PC-9 (cell line): ENCODE results near the gene CACNG7. TPM values are rescaled to one million over a fixed set of nuclear protein-coding genes. Genes with fewer than 3 reads are reported as not detected.

Source experiments
- BruUV-seq: library from RNA; stranded (reverse); fragments of 400-500 nt; replicated peaks from 2 replicates; lab custom pipeline; 2021; lab: Mats Ljungman, UMichigan
- CTCF ChIA-PET: fragments of 300-600 bp; sonication (Branson Sonifier 250); formaldehyde crosslinking; loops from one replicate; lab custom pipeline; 2022; ENCODE audit warnings: antibody characterized with exemption; lab: Charles Lee
- POLR2A ChIA-PET: fragments of 300-600 bp; sonication (Branson Sonifier 250); formaldehyde crosslinking; loops from one replicate; lab custom pipeline; 2022; ENCODE audit warnings: antibody characterized with exemption; ENCODE audit not compliant: unreplicated experiment; lab: Charles Lee
- DNase-seq, 2 experiments: peaks; one replicate each; pipeline versions ENCODE4 v3.0.0 to v3.0.0-alpha.2; 2015 to 2022; ENCODE audit warnings: mixed read lengths in 1 of 2
- H2AFZ ChIP-seq: fragments of 200-600 bp; sonication (generic); 2 replicates; pipeline ENCODE4 v1.8.1; 2017; ENCODE audit warnings: antibody characterized with exemption
- H3F3A ChIP-seq: fragments of 200-600 bp; sonication (generic); 2 replicates; pipeline ENCODE4 v1.8.1; 2017; ENCODE audit warnings: antibody characterized with exemption, mild to moderate bottlenecking, low read depth; ENCODE audit not compliant: insufficient read depth
- H3K27ac ChIP-seq: fragments of 200-600 bp; sonication (generic); 2 replicates; pipeline ENCODE4 v1.6.1; 2016; ENCODE audit warnings: mixed run types
- H3K27me3 ChIP-seq: fragments of 200-600 bp; sonication (generic); 2 replicates; pipeline ENCODE4 v1.6.1; 2016; ENCODE audit warnings: low read depth, mixed run types; ENCODE audit not compliant: insufficient read depth
- H3K36me3 ChIP-seq: fragments of 200-600 bp; sonication (generic); 2 replicates; pipeline ENCODE4 v1.6.1; 2016; ENCODE audit warnings: low read depth, mixed run types
- H3K4me1 ChIP-seq: fragments of 200-600 bp; sonication (generic); replicated peaks from 2 replicates; pipeline ENCODE4 v1.6.1; 2016; ENCODE audit warnings: mixed run types; ENCODE audit not compliant: insufficient read depth
- H3K4me2 ChIP-seq: fragments of 200-600 bp; sonication (generic); 2 replicates; pipeline ENCODE4 v1.6.1; 2017; ENCODE audit warnings: mixed run types
- H3K4me3 ChIP-seq: fragments of 200-600 bp; sonication (generic); 2 replicates; pipeline ENCODE4 v1.6.1; 2016; ENCODE audit warnings: mixed run types
- H3K79me2 ChIP-seq: fragments of 200-600 bp; sonication (generic); 2 replicates; pipeline ENCODE4 v1.6.1; 2017; ENCODE audit warnings: low read depth, mixed run types
- H3K9me2 ChIP-seq: fragments of 200-600 bp; sonication (generic); 2 replicates; pipeline ENCODE4 v1.8.1; 2017; ENCODE audit warnings: mild to moderate bottlenecking; ENCODE audit not compliant: insufficient read depth
- H3K9me3 ChIP-seq: fragments of 200-600 bp; sonication (generic); 2 replicates; pipeline ENCODE4 v1.8.1; 2016; ENCODE audit warnings: low read depth; ENCODE audit not compliant: insufficient read depth
- H4K20me1 ChIP-seq: fragments of 200-600 bp; sonication (generic); 2 replicates; pipeline ENCODE4 v1.8.1; 2017; ENCODE audit not compliant: insufficient read depth
- EZH2 ChIP-seq: fragments of 200-600 bp; sonication (generic); IDR thresholded peaks from 2 replicates; pipeline ENCODE4 v1.8.0; 2017; ENCODE audit warnings: antibody characterized with exemption, low read depth
- intact Hi-C: fragments of 100-400 bp; cut with micrococcal nuclease; formaldehyde crosslinking; loops from one replicate; pipeline ENCODE4 v1.10.0; 2022; ENCODE audit not compliant: unreplicated experiment
- total RNA-seq: library from RNA; stranded (reverse); gene quantifications from 2 replicates; pipeline ENCODE4 v1.2.3, GENCODE V29; 2021
- TF ChIP-seq, protein P1 (sequence below): fragments of 200-600 bp; sonication (generic); conservative IDR thresholded peaks from 2 replicates; pipeline ENCODE4 v1.6.1; 2017; ENCODE audit warnings: mixed run types, antibody characterized with exemption, mild to moderate bottlenecking, moderate library complexity

The CACNG7 gene
- total RNA-seq, 1 experiment from 2014 or later, result not detected

DNA sequence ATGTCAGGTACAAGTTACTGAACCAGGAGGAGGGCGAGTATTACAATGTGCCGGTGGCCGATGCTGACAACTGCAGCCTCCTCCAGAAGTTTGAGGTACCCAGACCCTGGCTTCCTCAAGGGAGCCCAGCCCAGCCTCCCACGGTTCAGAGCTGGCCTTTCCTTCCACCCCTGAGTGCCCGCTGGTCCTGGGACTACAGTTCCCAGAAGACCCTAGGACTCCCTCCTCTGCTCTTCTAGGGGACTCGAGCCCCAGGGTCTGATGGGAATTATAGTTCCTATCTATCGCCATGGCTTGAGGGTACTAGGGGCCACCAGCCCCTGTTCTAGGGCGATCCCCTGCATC, 16.1 kb upstream of the CACNG7 start:
- Histone ChIP-seq H3K27me3 (no peaks in the 10 kb centered on the region), H3K4me1 (peaks cover 23% of the 10 kb centered on the region), H3K27ac (no peak overlapping the region), H3K9me3 (no peaks in the 10 kb centered on the region), H3F3A (peaks cover 27% of the 10 kb centered on the region), H3K79me2 (no peaks in the 10 kb centered on the region), H3K9me2 (no peaks in the 10 kb centered on the region), H3K4me2 (no peak overlapping the region), H3K4me3 (no peak overlapping the region), H4K20me1 (no peaks in the 10 kb centered on the region), H3K36me3 (no peaks in the 10 kb centered on the region), H2AFZ (no peak overlapping the region)
- TF ChIP-seq, protein P1, sequence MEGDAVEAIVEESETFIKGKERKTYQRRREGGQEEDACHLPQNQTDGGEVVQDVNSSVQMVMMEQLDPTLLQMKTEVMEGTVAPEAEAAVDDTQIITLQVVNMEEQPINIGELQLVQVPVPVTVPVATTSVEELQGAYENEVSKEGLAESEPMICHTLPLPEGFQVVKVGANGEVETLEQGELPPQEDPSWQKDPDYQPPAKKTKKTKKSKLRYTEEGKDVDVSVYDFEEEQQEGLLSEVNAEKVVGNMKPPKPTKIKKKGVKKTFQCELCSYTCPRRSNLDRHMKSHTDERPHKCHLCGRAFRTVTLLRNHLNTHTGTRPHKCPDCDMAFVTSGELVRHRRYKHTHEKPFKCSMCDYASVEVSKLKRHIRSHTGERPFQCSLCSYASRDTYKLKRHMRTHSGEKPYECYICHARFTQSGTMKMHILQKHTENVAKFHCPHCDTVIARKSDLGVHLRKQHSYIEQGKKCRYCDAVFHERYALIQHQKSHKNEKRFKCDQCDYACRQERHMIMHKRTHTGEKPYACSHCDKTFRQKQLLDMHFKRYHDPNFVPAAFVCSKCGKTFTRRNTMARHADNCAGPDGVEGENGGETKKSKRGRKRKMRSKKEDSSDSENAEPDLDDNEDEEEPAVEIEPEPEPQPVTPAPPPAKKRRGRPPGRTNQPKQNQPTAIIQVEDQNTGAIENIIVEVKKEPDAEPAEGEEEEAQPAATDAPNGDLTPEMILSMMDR, result no peak
- TF ChIP-seq EZH2, result no peak
- no peak for DNase-seq
- intact Hi-C loops, result loop anchor here (5.0 kb wide), 1 partner anchor 84 kb away; no protein-coding TSS in a partner anchor
- CTCF ChIA-PET, result no interaction called here
- POLR2A ChIA-PET, result no interaction called here
- no TSS peak for BruUV-seq

DNA sequence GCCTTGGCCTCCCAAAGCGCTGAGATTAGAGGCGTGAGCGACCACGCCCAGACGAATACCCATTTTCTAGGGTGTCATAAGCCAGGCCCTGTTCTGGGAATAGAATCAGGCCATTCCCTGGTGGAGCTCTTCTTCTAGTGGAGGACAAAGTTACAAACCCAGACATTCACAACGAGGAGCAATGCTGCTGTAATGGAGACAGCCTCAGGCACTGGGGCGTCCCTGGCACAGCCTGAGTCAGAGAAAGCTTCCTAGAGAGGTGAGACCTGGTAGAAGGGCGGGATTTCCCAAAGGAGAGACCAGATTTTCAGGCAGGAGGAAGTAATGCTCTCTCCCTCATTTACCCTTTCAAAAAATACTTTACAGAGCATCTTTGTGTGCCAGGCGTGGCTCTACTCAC, 14.4 kb upstream of the CACNG7 start:
- intact Hi-C loops, result loop anchor here (5.0 kb wide), 1 partner anchor 83 kb away; no protein-coding TSS in a partner anchor
- no peaks in the 10 kb centered on the region for H3K9me3 ChIP-seq
- DNase-seq, result peak; percentile 64 to 89
- H3F3A ChIP-seq, result peaks cover 20% of the 10 kb centered on the region
- no peaks in the 10 kb centered on the region for H3K79me2 ChIP-seq
- no peaks in the 10 kb centered on the region for H4K20me1 ChIP-seq
- no peaks in the 10 kb centered on the region for H3K27me3 ChIP-seq
- ChIA-PET CTCF (no interaction called here), POLR2A (interaction anchor here (0.6 kb wide), 1 partner anchor 15 kb away, joined by 3 read pairs; no protein-coding TSS in a partner anchor)
- H2AFZ ChIP-seq, result no peak overlapping the region
- peak overlapping the region; percentile 21; the same call in 1 of the 2 replicates for H3K4me2 ChIP-seq
- H3K4me1 ChIP-seq, result peaks cover 17% of the 10 kb centered on the region
- H3K36me3 ChIP-seq, result no peaks in the 10 kb centered on the region
- TF ChIP-seq, protein P1, result no peak
- TF ChIP-seq EZH2, result no peak
- BruUV-seq, result no TSS peak
- no peak overlapping the region for H3K4me3 ChIP-seq
- no peaks in the 10 kb centered on the region for H3K9me2 ChIP-seq
- peak overlapping the region; percentile 20 for H3K27ac ChIP-seq

DNA sequence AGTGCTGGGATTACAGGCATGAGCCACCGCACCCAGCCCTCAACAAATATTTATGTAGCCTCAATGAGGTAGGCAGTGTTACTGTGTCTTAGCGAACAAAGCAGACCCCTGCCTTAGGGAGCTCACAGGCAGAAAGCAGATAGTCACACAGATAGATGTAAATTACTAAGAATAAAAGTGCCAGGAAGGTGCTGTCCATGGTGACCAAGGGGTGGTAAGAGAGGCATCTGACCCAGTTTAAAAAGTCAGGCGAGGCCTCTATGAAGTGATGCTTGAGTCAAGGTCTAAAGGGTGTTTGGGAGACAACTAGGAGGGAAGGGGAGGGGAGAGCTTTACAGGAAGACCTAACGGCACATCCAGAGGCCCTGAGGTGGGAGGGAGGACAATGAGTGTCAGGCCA, 12.4 kb upstream of the CACNG7 start:
- Histone ChIP-seq H3K79me2 (no peaks in the 10 kb centered on the region), H3K27ac (no peak overlapping the region), H3K4me2 (no peak overlapping the region), H3K36me3 (no peaks in the 10 kb centered on the region), H3K4me3 (no peak overlapping the region), H3K4me1 (peaks cover 14% of the 10 kb centered on the region), H2AFZ (no peak overlapping the region), H4K20me1 (no peaks in the 10 kb centered on the region), H3K9me3 (no peaks in the 10 kb centered on the region), H3K9me2 (no peaks in the 10 kb centered on the region), H3K27me3 (no peaks in the 10 kb centered on the region), H3F3A (peaks cover 12% of the 10 kb centered on the region)
- POLR2A ChIA-PET, result no interaction called here
- intact Hi-C loops, result no loop called here
- no TSS peak for BruUV-seq
- CTCF ChIA-PET, result no interaction called here
- DNase-seq, result no peak
- TF ChIP-seq, protein P1, result no peak
- TF ChIP-seq EZH2, result no peak
